Measurements from ENCODE around the gene ABR.
"Not testable (repeated sequence)": the region's sequence is repeated elsewhere in the genome, so short reads cannot be mapped to it uniquely, and the experiment has no call there.

The ABR gene

DNA sequence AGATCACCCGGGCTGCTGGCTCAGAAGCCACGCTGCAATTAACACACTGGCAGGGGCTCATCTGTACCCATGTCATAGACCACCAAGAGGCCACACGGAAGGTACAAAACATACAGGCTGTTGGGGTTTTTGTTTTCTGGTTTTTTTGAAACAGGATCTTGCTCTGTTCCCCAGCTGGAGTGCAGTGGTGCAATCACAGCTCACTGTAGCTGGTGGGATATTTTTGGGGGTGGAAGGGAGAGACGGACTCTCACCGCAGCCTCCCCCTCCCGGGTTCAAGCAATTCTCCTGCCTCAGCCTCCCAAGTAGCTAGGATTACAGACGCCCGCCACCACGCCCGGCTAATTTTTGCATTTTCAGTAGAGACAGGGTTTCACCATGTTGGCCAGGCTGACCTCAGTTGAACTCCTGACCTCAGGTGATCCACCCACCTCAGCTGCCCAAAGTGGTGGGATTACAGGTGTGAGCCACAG lies 19.5 kb upstream of the ABR start:
- DNase-seq = not testable (repeated sequence)

DNA sequence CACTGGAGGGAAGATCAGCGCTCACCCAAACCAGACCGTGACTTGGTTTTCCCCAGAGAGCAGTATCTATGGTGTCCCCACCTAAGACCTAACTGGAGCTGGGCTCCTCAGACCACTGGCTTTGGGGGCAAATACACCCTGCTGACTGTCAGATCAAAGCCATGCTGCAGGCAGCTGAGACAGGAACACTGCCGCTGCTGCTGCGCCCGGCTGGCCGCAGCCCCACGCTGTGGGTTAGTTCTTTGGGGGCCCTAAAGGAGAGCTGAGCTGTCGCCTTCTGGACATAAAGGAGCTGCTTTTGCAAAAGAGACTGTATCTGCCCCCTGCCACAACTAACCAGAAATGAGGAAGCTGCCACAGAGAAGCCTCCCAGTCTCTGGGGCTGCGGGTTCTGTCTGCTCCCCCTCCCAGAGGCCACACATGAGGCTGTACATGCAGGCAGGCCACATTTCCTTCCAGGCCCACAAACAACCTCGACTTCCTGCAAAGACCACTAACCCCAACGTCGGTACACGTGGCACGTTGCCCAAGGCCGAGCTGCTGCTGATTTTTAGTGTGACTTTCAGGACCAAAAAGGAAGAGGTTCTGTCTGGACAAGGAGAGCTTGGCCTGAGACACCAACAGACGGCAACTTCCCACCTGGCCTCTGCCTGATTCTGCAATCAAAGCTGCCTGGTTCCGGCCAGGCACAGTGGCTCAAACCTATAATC lies 18.2 kb upstream of the ABR start:
- no peak for DNase-seq

DNA sequence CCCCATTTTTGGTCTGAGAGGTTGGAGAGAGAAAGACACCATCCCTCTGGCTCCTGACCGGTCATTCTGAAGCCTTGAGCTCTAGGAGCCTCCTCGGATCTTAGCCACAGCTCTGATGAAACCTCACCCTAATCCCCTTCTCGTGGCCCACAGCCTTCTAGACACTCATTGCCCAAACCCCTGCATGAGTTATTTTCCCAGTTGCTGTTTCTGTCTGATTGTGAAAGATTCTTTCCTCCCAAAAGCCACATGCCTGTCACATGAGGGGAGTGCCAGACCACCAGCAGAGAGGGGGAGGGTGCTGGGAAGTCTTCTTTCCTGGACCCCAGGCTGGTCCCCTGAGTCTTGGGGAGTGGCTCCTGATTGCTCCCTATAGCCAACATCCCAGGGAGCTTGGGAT lies 17.6 kb upstream of the ABR start:
- no peak for DNase-seq

DNA sequence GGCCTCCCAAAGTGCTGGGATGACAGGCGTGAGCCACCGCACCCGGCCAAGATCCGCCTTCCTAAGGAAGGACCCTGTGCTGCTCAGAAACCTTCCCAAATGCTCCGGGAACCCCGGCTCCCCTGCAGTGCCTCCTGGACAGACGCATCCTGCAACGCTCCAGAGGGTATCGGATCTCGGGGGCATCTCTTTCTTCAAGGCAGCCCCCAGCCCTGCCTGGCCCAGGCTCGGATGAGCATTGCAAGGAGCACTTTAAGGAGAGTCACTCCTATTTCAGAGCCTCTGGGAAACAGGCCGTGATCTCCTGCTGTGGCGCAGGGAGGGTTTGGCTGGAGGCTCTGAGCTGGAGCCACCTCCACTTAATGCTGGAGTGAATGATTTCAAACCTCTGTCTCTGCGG lies 17.2 kb upstream of the ABR start:
- DNase-seq = no peak

DNA sequence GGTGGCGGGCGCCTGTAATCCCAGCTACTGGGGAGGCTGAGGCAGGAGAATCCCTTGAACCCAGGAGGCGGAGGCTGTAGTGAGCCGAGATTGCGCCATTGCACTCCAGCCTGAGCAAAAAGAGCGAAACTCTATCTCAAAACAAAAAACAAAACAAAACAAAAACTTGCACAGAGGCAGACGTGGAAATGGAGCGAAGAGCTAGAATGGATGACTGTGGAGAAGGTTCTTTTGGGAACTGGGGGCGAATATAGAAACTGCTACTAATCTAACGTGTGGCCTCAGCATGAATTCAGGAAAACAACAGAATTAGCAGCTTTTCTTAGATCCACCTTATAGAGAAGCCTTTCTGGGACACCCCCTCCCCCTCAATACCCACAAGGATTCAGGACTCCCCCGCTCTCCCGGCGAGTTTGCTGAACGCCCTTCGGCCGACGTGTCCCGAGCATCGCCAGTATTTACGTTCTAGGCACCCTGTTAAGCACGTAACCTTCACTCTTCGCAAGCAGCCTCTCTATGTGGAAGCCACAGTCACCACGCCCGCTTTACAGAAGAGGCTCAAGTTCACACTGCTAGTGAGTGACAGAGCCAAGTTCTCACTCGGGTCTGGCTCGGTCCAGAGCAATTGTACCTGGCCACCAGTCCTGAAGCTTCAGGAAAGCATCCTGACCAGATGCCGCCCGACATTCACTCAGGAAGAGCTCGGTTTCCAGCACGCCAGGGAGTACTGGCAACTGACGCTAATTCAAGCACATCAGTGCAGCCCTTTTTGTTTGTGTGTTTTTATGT lies 13.3 kb upstream of the ABR start:
- DNase-seq = no peak

DNA sequence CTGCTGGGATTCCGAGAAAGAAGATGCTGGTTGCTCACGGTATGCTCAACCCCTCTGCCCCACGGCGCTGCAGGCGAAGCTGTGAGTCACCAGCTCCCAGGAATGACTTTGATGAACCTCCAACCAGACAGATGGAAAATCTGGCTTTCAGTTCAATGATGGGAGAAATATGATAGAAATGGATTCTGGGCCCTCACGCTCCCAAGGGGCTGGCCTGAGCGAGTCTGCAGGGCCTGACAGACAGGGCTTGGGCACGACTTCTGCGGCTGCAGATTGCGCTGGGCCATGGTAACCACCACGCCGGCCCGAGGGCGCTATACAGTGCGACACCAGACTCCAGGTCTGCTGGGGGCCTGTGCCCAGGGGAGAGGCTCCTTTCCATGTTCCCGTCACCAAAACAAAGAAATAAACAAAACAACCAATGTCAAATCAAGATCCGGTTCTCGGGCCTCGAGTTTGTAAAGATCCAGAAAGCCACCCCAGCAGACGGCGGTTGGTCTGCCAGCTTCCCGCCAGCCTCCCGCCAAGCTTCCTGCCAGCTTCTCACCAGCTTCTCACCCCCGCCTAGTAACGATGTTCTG lies 11.1 kb upstream of the ABR start:
- DNase-seq = no peak

DNA sequence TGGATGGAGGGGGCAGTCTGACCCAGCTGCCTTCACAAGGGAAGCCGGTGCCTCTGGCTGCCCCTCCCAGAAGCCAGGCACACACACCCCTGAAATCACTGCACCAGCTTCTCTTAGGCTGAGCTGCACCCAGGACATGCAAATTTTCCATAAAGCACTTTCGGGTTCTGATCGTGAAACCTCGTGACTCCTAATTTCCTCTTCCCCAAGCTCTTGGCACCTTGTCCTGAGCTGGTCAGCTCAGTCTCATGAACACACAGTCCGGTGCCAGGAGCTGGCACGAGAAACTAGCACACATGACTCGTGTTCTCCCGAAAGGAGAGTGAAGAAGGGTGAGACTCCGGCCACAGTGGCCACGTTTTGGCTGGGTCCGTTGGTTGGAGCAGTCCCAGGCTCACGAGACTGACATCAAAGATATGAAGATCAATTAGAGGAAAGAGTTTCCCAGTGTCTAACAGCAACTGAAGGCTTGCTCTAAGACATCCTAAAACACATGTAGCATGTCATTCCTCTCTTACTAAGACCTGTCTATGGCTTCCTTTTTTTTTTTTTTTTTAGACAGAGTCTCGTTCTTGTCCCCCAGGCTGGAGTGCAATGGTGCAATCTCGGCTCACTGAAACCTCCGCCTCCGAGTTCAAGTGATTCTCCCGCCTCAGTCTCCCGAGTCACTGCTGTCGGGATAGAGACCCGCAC lies 9.2 kb upstream of the ABR start:
- no peak for DNase-seq

DNA sequence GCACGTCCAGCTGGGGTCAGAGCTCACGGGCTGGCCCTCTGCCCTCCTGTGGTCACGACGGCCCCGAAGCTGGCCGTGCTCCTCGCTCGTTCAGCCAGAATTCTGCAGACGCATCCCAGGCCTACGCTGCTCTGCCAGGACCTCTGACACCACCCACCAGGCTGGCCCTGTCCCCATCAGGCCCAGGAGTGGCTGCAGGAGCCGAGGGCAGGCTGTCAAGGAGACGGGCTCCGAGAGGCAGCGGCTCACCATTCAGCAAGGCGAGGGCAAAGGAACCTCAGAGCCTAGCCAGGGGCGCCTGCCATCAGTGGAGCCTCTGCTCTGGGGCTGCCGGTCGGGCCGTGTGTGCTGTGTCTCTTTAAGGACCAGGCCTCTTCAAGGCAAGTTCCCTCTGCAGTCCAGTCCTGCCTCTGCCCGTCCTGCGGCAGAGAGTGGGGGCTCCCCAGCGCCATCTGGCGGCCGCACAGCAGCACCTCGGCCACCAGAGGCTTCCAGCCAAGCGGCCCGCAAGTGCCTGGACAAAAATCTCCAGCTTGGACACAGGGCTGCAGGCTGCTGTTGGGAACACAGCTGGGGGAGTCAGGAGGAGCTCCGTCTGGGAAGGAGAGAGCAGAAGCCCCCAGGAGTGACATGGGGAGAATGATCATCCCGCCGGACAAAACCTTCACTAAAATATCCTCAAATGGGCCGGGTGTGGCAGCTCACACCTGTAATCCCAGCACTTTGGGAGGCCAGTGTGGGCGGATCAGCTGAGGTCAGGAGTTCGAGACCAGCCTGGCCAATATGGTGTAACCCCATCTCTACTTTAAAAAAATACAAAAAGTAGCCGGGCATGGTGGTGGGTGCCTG lies 7.4 kb upstream of the ABR start:
- no peak for DNase-seq

DNA sequence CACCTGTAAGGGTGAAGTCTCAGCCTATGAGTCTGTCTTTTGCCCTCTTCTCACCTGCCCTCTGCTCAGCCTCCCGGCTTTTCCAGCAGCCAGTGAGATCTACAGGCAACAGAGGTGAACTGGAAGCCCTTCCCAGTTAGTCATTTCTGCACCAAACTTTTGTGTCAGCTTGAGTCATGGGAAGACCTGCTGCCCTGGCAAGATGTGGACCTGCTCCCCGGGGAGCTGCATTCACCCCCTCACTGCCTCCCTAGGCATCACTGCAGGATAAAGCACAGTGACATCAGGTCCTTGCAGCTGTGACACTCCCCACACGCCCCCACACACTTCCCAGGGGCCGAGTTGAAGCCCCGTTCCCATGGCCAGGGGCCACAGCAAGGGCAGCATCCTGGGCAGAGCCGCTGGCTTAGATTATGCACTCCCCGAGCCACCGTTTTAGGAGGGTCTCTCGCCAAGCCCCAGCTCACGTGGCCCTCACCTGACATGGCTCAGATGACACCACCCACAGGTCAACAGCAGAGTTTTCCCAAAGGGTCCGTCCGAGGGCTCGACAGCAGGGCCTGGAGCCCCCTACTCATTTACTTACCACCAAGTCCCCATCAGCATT lies 6.5 kb upstream of the ABR start:
- DNase-seq = no peak

DNA sequence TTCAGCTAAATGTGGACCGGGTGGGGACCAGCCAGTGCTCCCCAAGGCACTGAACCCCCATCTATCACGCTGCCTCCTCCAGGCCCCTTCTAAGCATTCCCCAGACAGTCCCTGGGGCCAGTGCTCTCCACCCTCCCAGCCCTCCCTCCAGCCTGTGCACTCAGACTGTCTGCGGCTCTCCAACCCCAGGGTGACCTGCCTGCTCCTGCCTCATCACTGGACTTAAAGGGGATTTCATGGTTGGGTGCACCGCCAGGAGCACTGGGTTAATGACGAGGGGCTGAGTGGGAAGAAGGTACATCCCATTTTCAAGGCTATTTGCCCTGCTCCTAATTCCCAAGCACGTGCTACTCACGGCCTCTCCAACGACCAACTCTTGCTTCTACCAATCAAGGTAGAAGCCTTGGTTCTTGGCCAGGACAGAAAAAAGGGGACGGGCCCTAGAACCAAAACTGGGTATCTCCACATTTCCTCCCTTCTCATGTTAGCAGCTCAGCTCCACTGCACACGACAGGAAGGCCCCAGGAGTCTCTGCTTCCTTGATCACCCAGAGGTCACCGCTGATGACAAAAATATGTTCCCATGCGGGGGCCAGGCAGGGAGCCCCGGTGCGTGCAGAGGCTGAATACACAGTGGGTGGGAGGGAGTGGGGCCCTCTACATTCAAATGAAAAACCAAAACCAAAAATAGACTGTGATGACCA lies 3.5 kb upstream of the ABR start:
- no peak for DNase-seq

DNA sequence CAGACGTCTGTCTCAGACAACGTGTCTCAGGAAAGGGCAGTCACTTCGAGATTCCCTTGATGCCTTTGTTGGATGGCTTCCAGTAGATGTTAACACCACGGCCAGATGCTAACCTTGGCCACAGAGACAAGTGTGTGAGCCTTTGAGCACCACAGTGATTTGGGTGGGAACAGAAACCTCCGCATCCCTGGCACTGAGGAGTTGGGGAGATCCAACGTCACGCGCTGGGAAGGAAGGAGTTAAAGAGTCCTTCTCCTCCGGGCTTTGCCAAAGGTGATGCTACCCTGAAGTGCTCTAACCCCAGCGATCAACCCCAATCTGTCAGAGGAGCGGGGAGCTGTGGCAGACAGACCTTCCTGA lies 3.0 kb upstream of the ABR start:
- DNase-seq = no peak

DNA sequence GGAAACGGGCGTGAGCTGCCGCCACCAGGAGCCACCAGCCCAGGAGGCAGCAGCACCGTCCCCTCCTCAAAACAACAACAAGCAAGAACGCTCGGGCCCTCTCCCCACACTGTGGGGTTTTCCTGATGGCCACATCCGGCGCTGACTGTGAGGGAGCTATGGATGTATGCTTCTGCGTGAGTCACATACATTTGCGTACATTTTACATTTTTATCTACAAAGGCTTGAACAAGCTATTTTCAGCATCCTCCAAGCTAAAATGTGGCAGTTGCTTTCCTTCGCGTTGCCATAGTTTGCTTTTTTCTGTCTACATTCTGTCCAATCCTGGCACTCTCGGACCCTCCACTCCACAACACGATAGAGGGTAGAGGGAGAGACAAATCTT lies 2.0 kb upstream of the ABR start:
- DNase-seq = no peak

DNA sequence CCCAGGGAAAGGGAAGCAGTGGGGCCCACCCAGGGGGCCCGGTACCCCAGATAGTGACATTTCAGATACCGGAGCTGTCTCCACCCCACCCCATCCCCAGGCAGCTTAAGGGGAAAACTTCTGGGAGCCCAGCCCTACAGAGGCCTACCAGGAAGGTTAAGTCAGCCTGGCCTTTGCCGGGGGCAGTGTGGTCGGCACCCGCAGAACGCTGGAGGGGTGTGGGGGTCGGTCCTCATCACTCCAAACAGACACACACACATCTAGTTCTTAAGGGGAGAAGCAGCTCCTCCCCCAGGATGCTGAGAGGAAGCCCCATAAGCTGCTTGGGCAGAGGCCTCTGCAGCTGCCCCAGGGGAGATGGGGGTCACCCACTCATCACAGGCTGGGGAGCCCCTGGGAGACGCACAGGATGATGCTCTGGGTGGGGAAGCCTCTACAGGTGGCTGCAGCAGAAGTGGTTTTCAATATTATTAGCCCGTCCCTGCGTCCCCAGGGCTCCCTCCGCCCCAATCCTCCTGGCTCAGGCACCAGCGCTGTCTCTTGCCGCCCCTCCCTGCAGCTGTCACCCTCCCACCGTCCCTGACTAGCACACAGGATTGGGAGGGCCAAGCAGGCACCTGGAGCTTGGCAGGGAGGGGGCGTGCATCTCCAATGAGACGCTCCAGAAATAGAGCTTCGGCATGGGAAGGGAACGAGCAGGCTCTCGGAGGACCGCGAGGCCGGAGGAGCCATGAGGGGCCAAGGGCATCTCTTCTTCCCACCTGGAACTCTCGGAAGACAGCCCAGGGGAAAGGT lies 1.4 kb upstream of the ABR start:
- DNase-seq = no peak

DNA sequence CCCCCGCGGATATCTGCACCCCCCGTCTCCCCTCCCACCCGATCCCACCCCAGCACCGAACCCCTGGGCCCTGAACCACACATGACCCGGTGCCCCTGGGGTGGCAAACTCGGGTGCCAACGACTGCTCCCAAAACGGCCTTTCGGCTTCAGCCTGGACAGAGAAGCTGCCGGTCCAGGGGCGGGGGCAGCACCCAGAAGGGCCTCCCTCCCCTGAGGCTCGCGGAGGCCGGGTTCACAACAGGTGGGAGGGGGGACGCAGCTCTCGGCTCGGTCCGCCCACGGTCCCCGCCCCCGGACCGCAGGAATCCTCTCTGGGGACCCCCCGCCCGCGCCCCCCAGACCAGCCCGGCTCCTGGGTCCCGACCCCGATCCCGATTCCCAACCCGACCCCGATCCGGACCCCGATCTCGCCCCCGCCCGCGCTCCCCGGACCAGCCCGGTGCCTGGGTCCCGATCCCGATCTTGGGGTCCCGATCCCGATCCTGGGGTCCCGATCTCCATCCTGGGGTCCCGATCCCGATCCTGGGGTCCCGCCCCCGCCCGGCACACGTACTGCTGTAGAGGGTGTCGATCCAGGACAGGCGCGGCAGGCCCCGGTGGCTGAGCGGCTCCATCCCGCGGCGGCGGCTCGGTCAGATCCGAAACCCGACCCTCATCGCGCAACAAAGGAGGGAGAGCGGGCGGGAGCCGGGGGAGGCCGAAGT lies 516 bp downstream of the ABR start:
- DNase-seq = no peak

DNA sequence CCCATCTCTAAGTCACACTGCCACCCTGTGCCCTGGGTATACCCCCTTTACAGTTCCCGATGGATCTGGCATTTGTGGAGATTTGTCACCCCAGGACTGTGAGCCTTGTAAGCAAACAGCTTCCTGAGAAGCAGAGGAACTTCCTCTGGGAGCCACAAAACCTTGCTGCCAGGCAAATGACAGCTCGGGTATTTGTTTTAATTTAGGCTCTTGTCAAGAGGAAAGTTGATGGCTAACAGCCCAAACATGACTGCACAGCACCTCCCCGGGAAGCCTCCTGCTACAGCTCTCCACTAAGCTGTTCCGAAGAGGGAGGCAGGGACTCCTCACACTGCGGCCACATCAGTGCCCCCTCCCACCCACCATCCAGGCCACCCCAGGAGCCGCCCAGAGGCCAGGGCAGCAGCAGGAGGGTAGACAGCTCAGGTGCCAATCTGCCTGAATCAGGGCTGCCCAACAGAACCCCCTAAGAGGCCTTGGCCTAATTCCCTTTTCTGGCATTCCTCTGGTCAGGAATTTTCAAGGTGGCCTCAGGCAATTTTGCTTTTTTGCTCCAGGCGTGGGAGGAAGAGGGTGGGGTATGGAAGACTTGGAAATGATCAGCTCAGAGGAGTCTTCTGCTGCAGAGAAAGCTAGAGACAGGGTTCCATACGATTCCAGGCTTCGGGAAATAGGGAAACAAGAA lies 2.6 kb downstream of the ABR start:
- no peak for DNase-seq

DNA sequence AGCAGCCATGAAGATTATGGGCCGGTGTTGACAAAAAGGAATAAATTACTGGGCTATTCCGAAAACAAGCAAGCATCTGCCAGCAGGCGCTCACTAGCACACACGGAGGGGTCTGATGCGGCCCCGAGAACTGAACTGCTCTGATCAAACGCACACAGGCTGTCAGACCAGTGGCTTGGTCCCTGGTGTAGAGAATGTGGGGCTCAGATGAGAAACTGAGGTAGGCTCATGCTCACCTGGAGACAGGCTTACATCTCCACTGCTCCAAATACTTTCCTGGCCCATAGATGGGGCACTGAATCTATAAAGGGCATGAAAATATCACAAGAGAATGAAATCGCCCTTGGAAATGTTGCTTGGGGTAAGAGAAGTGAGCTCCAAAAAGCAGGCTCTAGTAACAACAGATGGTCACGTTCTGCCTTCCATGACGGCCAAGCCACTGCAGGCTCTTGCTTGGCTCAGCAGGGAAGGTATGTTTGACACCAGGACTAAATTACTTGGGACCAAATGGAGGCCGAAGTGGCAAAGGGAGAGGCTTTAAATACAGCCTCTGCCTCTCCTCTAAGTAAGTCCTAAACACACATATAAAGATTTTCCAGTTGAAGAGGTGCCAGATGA lies 5.4 kb downstream of the ABR start:
- no peak for DNase-seq

DNA sequence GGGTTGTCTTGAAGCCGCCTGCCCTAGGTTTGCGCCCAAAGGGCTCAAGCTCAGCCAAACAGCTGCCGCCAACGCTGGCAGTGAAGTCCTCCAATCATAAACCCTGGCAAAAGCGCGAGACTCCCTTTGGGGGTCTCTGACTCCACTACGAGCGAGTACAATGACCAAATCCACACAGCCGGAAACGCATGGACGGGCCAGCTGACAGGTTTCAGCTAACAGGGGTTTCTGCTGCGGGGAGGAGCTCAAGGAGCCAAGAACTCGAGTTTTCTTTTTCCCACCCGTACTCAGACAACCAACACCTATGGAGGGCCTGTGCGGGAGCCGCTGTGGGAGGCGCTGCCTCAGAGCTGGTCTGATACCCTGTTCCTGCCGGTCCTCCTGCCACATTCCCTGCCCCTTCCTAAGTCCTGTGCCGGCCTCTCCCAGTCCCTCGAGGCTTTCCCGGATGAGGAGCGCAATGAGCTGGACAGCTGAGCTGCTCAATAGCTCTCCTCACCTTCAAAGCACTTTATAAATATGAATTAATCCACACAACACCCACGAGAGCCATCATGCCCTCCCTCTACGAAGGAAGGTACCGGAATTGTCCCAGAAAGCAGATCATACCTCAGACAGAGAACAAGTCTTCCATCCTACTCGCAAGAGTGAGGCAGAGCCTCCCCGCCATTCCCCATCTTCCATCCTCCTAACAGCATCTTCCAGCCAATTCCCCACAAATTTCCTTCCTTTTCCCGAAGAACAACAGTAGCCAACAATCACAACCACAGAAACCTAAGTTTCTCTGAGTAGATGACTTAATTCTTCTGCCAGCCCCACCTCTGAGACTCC lies 6.1 kb downstream of the ABR start:
- no peak for DNase-seq

DNA sequence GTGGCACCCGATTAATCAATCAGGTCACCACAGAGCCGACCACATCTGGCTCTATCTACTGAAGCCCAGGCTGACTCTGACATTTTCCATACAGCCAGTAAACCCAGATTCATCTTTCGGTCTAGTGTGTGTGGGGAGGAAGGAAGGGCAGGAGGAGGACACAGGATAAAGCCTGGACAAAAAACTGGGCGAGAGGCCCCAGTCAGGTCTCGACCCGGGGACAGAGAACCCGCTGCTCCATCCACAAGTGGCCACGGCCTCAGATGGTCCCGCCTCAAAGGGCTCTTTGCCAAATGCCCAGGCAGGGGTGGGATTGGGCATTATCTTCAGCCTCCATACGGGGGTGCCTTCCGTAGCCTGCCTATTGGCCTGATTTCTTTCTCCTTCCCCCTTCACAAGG lies 7.8 kb downstream of the ABR start:
- no peak for DNase-seq
